Globus pallidus (tissue), 1 donor: ENCODE results near the gene FNTB.

Source experiments
- DNase-seq: peaks from one replicate; pipeline ENCODE4 v3.0.0-alpha.2; 2015; ENCODE audit warnings: low spot score

The FNTB gene

GRCh38 chr14:64983439-64984310 is 3.0 kb upstream of the FNTB start:
- DNase-seq, result peak; percentile 42

- no peak for DNase-seq
Measured at GRCh38 chr14:64987438-64987767, 708 bp downstream of the FNTB start.

- DNase-seq, result no peak
Measured at GRCh38 chr14:64990296-64990695, 3.6 kb downstream of the FNTB start.

- no peak for DNase-seq
Measured at GRCh38 chr14:64990939-64991338, 4.2 kb downstream of the FNTB start.

- DNase-seq, result no peak
Measured at GRCh38 chr14:64992328-64992885, 5.7 kb downstream of the FNTB start.

GRCh38 chr14:64993266-64993930 is 6.7 kb downstream of the FNTB start:
- no peak for DNase-seq

GRCh38 chr14:64994540-64994939 is 7.8 kb downstream of the FNTB start:
- DNase-seq, result no peak

- no peak for DNase-seq
Measured at GRCh38 chr14:64995291-64995690, 8.6 kb downstream of the FNTB start.

GRCh38 chr14:64997108-64997794 is 10.6 kb downstream of the FNTB start:
- DNase-seq, result peak; percentile 74

GRCh38 chr14:64998455-64998931 is 11.8 kb downstream of the FNTB start:
- DNase-seq, result no peak

- DNase-seq, result no peak
Measured at GRCh38 chr14:65000898-65001591, 14.3 kb downstream of the FNTB start.

GRCh38 chr14:65001723-65002122 is 15.0 kb downstream of the FNTB start:
- no peak for DNase-seq

- no peak for DNase-seq
Measured at GRCh38 chr14:65002586-65003210, 16.0 kb downstream of the FNTB start.

GRCh38 chr14:65003394-65003793 is 16.7 kb downstream of the FNTB start:
- no peak for DNase-seq

- no peak for DNase-seq
Measured at GRCh38 chr14:65006261-65006721, 19.6 kb downstream of the FNTB start.

GRCh38 chr14:65007202-65007601 is 20.5 kb downstream of the FNTB start:
- no peak for DNase-seq

GRCh38 chr14:65010211-65010931 is 23.7 kb downstream of the FNTB start:
- DNase-seq, result no peak

GRCh38 chr14:65011538-65011937 is 24.8 kb downstream of the FNTB start:
- no peak for DNase-seq

GRCh38 chr14:65012353-65012752 is 25.7 kb downstream of the FNTB start:
- no peak for DNase-seq

- DNase-seq, result peak; percentile 90
Measured at GRCh38 chr14:65015391-65015790, 28.7 kb downstream of the FNTB start.

- peak; percentile 75 for DNase-seq
Measured at GRCh38 chr14:65016471-65016870, 29.8 kb downstream of the FNTB start.
